OCI-LY1 (cell line): ENCODE measurements around the gene OTOG.

Experiments
- H2AFZ ChIP-seq: fragments of 200-600 bp; sonication (generic), shearing (Covaris generic); 2 replicates; pipeline ENCODE4 v1.6.0; 2014; ENCODE audit warnings: antibody characterized with exemption, mild to moderate bottlenecking, low read length
- H3F3A ChIP-seq: fragments of 200-600 bp; sonication (generic), shearing (Covaris generic); 2 replicates; pipeline ENCODE4 v1.6.0; 2014; ENCODE audit warnings: mild to moderate bottlenecking, antibody characterized with exemption, low read length, moderate library complexity; ENCODE audit not compliant: insufficient read depth
- H3K27ac ChIP-seq: fragments of 200-600 bp; sonication (generic); 2 replicates; pipeline ENCODE4 v1.5.1; 2014; ENCODE audit warnings: low read length, mixed run types, mild to moderate bottlenecking, low read depth; ENCODE audit not compliant: poor library complexity, severe bottlenecking
- H3K27me3 ChIP-seq: fragments of 200-600 bp; sonication (generic); 2 replicates; pipeline ENCODE4 v1.6.0; 2014; ENCODE audit warnings: antibody characterized with exemption, mild to moderate bottlenecking, low read length, moderate library complexity; ENCODE audit not compliant: insufficient read depth
- H3K36me3 ChIP-seq: fragments of 200-600 bp; sonication (generic); 2 replicates; pipeline ENCODE4 v1.6.1; 2014; ENCODE audit warnings: mild to moderate bottlenecking, antibody characterized with exemption, low read length, moderate library complexity, mixed read lengths; ENCODE audit not compliant: insufficient read depth
- H3K4me1 ChIP-seq: fragments of 200-600 bp; sonication (generic); 2 replicates; pipeline ENCODE4 v1.5.1; 2014; ENCODE audit warnings: mild to moderate bottlenecking, low read length, moderate library complexity; ENCODE audit not compliant: insufficient read depth, severe bottlenecking
- H3K4me2 ChIP-seq: fragments of 200-600 bp; sonication (generic), shearing (Covaris generic); 2 replicates; pipeline ENCODE4 v1.6.1; 2014; ENCODE audit warnings: low read length
- H3K4me3 ChIP-seq: fragments of 200-600 bp; sonication (generic); 2 replicates; pipeline ENCODE4 v1.5.1; 2014; ENCODE audit warnings: low read length, low read depth, mild to moderate bottlenecking, mixed read lengths; ENCODE audit not compliant: poor library complexity, severe bottlenecking
- H3K79me2 ChIP-seq: fragments of 200-600 bp; shearing (Covaris generic); 2 replicates; pipeline ENCODE4 v1.6.1; 2016; ENCODE audit warnings: mixed run types, low read length, mixed read lengths; ENCODE audit not compliant: insufficient read depth
- H3K9ac ChIP-seq: fragments of 200-600 bp; sonication (generic), shearing (Covaris generic); 2 replicates; pipeline ENCODE4 v1.6.1; 2014; ENCODE audit warnings: mild to moderate bottlenecking, low read length, mixed read lengths
- H3K9me2 ChIP-seq: fragments of 200-600 bp; sonication (generic), shearing (Covaris generic); 2 replicates; pipeline ENCODE4 v1.6.1; 2014; ENCODE audit warnings: low read depth, mild to moderate bottlenecking, low read length, mixed read lengths
- H3K9me3 ChIP-seq: fragments of 200-600 bp; shearing (Covaris generic); 2 replicates; pipeline ENCODE4 v1.6.1; 2014; ENCODE audit warnings: low read length, mixed read lengths
- H4K20me1 ChIP-seq: fragments of 200-600 bp; sonication (generic), shearing (Covaris generic); 2 replicates; pipeline ENCODE4 v1.6.0; 2016; ENCODE audit warnings: mild to moderate bottlenecking, low read length; ENCODE audit not compliant: insufficient read depth
- CTCF ChIP-seq: fragments of 200-600 bp; sonication (generic), shearing (Covaris generic); IDR thresholded peaks from 2 replicates; pipeline ENCODE4 v1.5.1; 2017; ENCODE audit warnings: mild to moderate bottlenecking, antibody characterized with exemption, low read length, moderate library complexity, mixed read lengths
- EZH2 ChIP-seq: fragments of 200-600 bp; sonication (generic), shearing (Covaris generic); IDR thresholded peaks from 2 replicates; pipeline ENCODE4 v1.8.0; 2017; ENCODE audit warnings: borderline replicate concordance, mixed run types, mild to moderate bottlenecking, antibody characterized with exemption, low read length, moderate library complexity, mixed read lengths

OTOG gene

GRCh38 chr11:17591293-17591692 lies 44.2 kb downstream of the OTOG start:
- TF ChIP-seq CTCF = no peak
- TF ChIP-seq EZH2 = no peak
- H3K27me3 ChIP-seq = no peaks in the 10 kb centered on the region; the same call in 1 of the 2 replicates
- H2AFZ ChIP-seq = no peak overlapping the region
- H3K9ac ChIP-seq = no peak overlapping the region
- H3K27ac ChIP-seq = no peak overlapping the region
- H3K4me1 ChIP-seq = no peaks in the 10 kb centered on the region
- H3K4me2 ChIP-seq = no peak overlapping the region
- no peaks in the 10 kb centered on the region for H3F3A ChIP-seq
- H3K4me3 ChIP-seq = no peak overlapping the region
- H3K36me3 ChIP-seq = no peaks in the 10 kb centered on the region
- no peaks in the 10 kb centered on the region for H3K79me2 ChIP-seq
- H4K20me1 ChIP-seq = no peaks in the 10 kb centered on the region
- H3K9me2 ChIP-seq = no peaks in the 10 kb centered on the region
- no peaks in the 10 kb centered on the region for H3K9me3 ChIP-seq

DNA sequence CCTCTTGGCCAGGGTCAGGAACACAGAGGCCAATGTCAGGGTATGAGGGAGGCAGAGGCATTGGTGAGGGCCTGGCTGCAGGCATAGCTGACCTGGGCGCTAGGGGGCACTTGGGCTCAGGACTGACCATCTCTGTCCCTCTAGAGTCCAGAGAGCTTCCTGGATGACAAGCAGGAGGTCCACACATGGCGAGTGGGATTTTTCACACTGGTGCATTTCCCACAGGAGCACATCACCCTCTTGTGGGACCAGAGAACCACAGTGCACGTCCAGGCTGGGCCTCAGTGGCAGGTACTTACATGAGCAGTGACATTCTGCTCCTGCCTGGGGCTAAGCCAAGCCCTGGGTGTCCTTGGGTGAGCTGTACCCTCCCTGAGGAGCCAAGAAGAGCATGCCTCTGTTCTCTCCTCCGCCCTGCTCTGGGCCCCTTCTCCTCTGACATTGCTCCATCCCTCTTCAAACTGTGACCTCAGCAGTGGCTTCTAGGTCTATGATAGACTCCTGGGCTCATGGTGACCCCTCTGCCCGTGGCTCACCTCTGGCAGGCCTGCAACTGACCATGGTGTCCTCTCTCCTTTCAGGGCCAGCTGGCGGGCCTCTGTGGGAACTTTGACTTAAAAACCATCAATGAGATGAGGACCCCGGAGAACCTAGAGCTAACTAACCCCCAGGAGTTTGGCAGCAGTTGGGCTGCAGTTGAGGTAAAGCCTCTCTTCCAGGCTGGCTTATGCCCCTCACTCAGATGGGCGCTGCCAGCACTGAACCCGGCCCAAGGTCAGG lies 46.6 kb downstream of the OTOG start:
- Histone ChIP-seq H4K20me1 (no peaks in the 10 kb centered on the region), H3K27me3 (no peaks in the 10 kb centered on the region; the same call in 1 of the 2 replicates)
- TF ChIP-seq EZH2 = no peak
- no peak; the same call in 1 of the 2 replicates for TF ChIP-seq CTCF

GRCh38 chr11:17594686-17595192 lies 47.7 kb downstream of the OTOG start:
- Histone ChIP-seq H3K9ac (no peak overlapping the region), H4K20me1 (no peaks in the 10 kb centered on the region), H3K4me2 (no peak overlapping the region), H3K79me2 (no peaks in the 10 kb centered on the region), H3F3A (no peaks in the 10 kb centered on the region), H3K36me3 (no peaks in the 10 kb centered on the region), H3K9me3 (no peaks in the 10 kb centered on the region), H3K4me1 (no peaks in the 10 kb centered on the region), H3K9me2 (no peaks in the 10 kb centered on the region), H3K4me3 (no peak overlapping the region), H3K27ac (no peak overlapping the region), H2AFZ (no peak overlapping the region), H3K27me3 (no peaks in the 10 kb centered on the region; the same call in 1 of the 2 replicates)
- TF ChIP-seq CTCF = no peak
- no peak for TF ChIP-seq EZH2

More for the DNA sequence above, 46.6 kb downstream of the OTOG start:
- H2AFZ ChIP-seq = no peak overlapping the region
- no peak overlapping the region for H3K27ac ChIP-seq
- H3K79me2 ChIP-seq = no peaks in the 10 kb centered on the region
- no peaks in the 10 kb centered on the region for H3K9me3 ChIP-seq
- no peaks in the 10 kb centered on the region for H3K9me2 ChIP-seq
- no peaks in the 10 kb centered on the region for H3F3A ChIP-seq
- no peak overlapping the region for H3K4me2 ChIP-seq
- no peaks in the 10 kb centered on the region for H3K4me1 ChIP-seq
- no peaks in the 10 kb centered on the region for H3K36me3 ChIP-seq
- no peak overlapping the region for H3K4me3 ChIP-seq
- no peak overlapping the region for H3K9ac ChIP-seq
